Activated naive CD8-positive, alpha-beta T cell treated with anti-CD3 and anti-CD28 coated beads, Interleukin-2, amount 10 ng/mL, durations not matched to agents 7 days and 5 days (primary cell): ENCODE measurements around the gene CHMP4B. TPM values are rescaled to one million over a fixed set of nuclear protein-coding genes. Genes with fewer than 3 reads are reported as not detected.

ENCODE experiments used
- ATAC-seq: fragments of 150-1000 bp; cut with Tn5 transposase; one replicate; pipeline ENCODE4 v1.10.0; 2021; ENCODE audit warnings: low read depth, moderate library complexity
- POLR2A ChIA-PET: fragments of 350-600 bp; sonication (Branson Sonifier 250); formaldehyde crosslinking; loops from one replicate; lab custom pipeline; 2021; ENCODE audit warnings: antibody characterized with exemption; lab: Charles Lee
- DNase-seq: peaks from one replicate; pipeline ENCODE4 v3.0.0; 2021
- H3K27ac Mint-ChIP-seq: one replicate; pipeline ENCODE4 v1.8.0; 2022; ENCODE audit warnings: mild to moderate bottlenecking, mixed read lengths
- H3K27me3 Mint-ChIP-seq: one replicate; pipeline ENCODE4 v1.8.0; 2022; ENCODE audit warnings: mild to moderate bottlenecking, moderate library complexity, mixed read lengths
- H3K36me3 Mint-ChIP-seq: one replicate; pipeline ENCODE4 v1.8.0; 2021; ENCODE audit warnings: mild to moderate bottlenecking, mixed read lengths
- H3K4me1 Mint-ChIP-seq: one replicate; pipeline ENCODE4 v1.8.0; 2021; ENCODE audit warnings: mixed read lengths
- H3K4me3 Mint-ChIP-seq: one replicate; pipeline ENCODE4 v1.8.0; 2022; ENCODE audit warnings: mild to moderate bottlenecking, moderate library complexity, mixed read lengths
- H3K9me3 Mint-ChIP-seq: one replicate; pipeline ENCODE4 v1.8.0; 2021; ENCODE audit warnings: mixed read lengths
- total RNA-seq, 2 experiments: library from RNA; stranded (reverse); gene quantifications; one replicate each; pipeline ENCODE4 v1.2.3, GENCODE V29; 2021

The CHMP4B gene
- total RNA-seq, 2 experiments from 2014 or later = 75.7 to 82.8 TPM

DNA sequence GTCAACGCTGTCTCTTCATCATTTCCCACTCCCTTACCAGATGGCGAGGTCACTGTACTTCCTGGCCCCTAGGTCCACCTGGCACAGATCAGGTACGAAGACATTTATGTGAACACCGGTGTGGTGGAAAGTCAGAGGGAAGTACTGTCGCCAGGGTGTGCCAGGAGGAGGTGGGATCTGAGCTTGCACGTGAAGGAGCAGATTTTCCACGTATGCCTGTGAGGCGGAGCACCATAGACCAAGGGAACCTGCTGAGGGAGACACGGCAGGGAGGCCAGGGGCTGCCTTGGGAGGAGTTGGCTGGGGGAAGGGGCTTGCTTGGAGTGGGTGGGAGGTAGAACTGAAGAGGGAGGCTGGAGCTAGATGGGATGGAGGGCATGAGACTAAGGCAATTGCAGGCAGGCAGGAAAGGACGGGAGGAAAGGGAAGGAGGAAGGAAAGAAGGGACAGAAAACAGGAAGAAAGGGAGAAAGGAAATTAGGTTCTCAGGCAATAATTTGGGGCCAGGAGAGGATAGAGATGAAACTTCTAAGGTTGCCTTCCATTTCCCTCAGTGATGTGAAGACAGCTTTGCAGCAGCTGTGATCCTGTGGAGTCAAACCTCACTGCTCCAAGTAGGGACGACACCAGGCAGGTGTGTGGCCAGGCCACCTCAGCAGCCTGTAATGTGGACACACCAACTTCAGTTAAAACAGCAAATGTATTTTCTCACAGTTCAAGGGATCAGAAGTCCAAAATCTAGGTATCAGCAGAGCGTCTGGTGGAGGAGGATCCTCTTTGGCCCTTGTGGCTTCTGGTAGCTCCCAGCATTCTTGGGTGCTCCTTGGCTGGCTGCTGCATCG is 46.8 kb downstream of the CHMP4B start:
- H3K4me3 Mint-ChIP-seq = peak overlapping the region; percentile 73
- ATAC-seq (no peak), DNase-seq (no peak)
- H3K9me3 Mint-ChIP-seq = no peaks in the 10 kb centered on the region
- peak overlapping the region; percentile 95 for H3K27ac Mint-ChIP-seq
- POLR2A ChIA-PET = interaction anchor here (0.7 to 3.1 kb wide), 8 partner anchors 8 to 255 kb away, joined by 3 to 24 read pairs (median 5); partner anchors contain the start of genes CHMP4B and EIF2S2
- H3K4me1 Mint-ChIP-seq = peaks cover 50% of the 10 kb centered on the region
- no peaks in the 10 kb centered on the region for H3K27me3 Mint-ChIP-seq
- H3K36me3 Mint-ChIP-seq = peaks cover 47% of the 10 kb centered on the region

DNA sequence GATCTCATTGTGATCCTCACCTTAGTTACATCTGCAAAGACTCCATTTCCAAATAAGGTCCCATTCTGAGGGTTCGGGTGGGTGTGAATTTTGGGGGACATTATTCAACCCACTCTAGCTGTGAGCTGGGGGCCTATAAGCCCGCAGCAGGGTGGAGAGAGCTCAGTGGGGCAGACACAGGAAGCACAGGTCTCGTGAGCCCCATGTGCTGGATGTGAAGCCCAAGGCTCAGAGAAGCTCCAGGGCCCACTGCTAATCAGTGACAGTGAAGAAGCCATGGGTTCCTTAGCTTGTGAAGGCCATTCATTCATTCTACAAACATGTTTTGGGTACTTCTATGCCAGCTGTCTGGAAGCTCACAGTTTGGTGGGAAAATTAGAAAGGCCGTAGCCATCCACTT is 47.5 kb downstream of the CHMP4B start:
- Mint-ChIP-seq H3K9me3 (no peaks in the 10 kb centered on the region), H3K4me3 (peak overlapping the region; percentile 73), H3K4me1 (peaks cover 49% of the 10 kb centered on the region), H3K27ac (peak overlapping the region; percentile 95), H3K27me3 (no peaks in the 10 kb centered on the region), H3K36me3 (peaks cover 43% of the 10 kb centered on the region)
- ATAC-seq = peak; percentile 46
- DNase-seq = peak; percentile 42
- POLR2A ChIA-PET = interaction anchor here (0.7 to 3.1 kb wide), 13 partner anchors 9 to 254 kb away, joined by 3 to 24 read pairs (median 4); partner anchors contain the start of genes CHMP4B, EIF2S2 and RALY

DNA sequence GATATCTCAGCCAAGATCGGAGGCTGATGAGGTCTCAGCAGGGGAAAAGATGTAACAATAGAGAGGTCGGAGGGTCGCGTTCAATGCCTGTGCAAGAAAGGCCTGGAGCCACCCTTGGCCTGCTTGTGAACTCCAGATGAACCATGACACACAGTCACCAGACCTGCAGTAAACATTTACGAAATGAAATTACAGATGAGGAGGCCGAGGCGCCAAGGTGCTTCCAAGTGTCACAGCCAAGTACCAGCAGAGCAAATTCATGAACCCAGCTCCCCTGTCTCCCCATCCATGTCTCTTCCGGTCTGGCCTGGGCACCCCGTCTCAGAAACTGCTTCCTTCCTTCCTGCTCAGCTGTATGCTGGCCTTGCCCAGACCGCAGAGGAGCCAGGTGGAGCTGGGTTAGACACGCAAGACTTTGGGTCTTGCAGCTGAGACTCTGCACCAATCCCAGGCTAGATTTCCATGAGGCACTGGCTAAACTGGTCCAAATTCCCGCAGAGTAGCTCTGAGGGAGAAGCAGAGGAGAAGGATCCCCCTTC is 48.1 kb downstream of the CHMP4B start:
- H3K4me1 Mint-ChIP-seq = peaks cover 43% of the 10 kb centered on the region
- H3K27me3 Mint-ChIP-seq = no peaks in the 10 kb centered on the region
- H3K9me3 Mint-ChIP-seq = no peaks in the 10 kb centered on the region
- POLR2A ChIA-PET = interaction anchor here (0.6 to 3.1 kb wide), 12 partner anchors 12 to 270 kb away, joined by 3 to 24 read pairs (median 4); partner anchors contain the start of genes CHMP4B, EIF2S2, RALY and ZNF341
- H3K36me3 Mint-ChIP-seq = peaks cover 38% of the 10 kb centered on the region
- peak overlapping the region; percentile 95 for H3K27ac Mint-ChIP-seq
- peak overlapping the region; percentile 73 for H3K4me3 Mint-ChIP-seq
- peak; percentile 69 for DNase-seq
- ATAC-seq = peak; percentile 82

DNA sequence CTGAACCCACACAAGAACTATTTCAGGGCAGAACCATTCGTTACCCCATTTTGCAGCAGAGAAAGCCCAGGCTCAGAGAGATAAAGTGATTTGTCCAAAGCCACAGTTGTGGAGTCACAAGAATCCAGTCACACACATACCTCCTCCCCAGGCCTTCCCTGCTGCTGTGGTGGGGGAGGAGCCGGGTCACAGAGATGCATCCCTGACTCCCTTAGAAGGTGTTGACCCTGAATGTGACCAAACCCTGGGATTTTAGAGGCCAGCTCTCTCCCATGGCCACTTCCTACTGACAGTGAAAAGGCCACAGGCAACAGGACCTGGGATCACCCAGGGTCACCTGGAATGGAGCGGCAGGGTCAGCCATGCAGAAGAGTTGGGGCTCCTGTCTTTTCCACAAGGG is 48.6 kb downstream of the CHMP4B start:
- POLR2A ChIA-PET = interaction anchor here (0.8 to 3.1 kb wide), 10 partner anchors 22 to 253 kb away, joined by 3 to 24 read pairs (median 4); partner anchors contain the start of genes CHMP4B, EIF2S2, RALY and ZNF341
- ATAC-seq (no peak), DNase-seq (no peak)
- Mint-ChIP-seq H3K27ac (peak overlapping the region; percentile 95), H3K4me1 (peaks cover 39% of the 10 kb centered on the region), H3K4me3 (peak overlapping the region; percentile 73), H3K27me3 (no peaks in the 10 kb centered on the region), H3K9me3 (no peaks in the 10 kb centered on the region), H3K36me3 (peaks cover 33% of the 10 kb centered on the region)

DNA sequence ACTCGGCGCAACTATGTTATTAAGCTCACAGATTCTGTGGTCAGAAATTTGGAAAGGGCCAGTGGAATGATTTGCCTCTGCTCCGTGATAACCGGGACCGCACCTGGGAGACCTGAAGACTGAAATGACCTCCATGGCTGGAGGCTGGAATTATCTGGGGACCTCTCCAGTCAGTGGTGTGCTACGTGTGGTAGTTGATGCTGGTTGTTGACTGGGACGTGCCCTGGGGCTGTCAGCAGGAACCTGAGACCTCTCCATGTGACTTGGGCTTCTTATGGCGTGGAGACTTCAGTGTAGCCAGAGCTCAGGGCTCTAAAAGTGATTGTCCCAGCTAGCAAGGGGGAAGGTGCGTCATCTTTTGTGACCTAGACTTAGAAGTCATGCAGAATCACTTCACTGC is 50.3 kb downstream of the CHMP4B start:
- Mint-ChIP-seq H3K9me3 (no peaks in the 10 kb centered on the region), H3K4me3 (no peak overlapping the region), H3K27ac (no peak overlapping the region), H3K36me3 (peaks cover 21% of the 10 kb centered on the region), H3K4me1 (peaks cover 38% of the 10 kb centered on the region), H3K27me3 (no peaks in the 10 kb centered on the region)
- POLR2A ChIA-PET = no interaction called here
- ATAC-seq (no peak), DNase-seq (no peak)

DNA sequence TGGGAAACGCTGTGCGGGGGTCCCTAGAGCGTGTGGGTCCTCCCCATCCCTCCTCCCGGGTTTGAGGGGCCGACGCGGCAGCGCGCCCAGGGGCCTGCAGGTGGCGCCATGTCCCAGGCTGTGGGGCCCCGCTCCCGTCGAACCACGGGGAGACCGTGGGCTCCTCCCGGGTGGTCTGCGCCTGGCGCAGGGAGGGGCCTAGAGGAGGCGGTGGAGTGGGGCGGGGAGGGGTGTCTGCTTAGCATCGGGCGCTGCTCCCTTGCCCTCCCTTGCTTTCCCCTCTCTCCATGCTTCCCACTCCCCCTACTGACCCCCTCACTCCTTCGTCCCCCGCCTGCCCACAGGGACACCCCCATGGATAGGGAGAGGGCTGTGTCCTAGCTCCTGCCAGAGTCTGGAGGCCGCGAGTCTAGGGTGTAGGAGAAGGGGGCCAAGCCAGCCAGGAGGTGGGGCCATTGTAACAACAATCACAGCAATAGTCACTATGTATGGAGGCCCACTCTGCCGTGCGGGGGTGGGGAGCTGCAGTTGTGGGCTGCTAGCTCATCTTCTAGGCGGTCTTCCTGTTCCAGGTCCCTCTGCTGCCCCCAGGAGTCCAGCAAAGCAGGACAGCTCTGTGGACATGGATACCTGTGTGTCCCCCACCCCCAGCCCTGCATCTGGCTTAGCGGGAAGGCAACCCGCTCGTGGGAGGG is 51.7 kb downstream of the CHMP4B start:
- POLR2A ChIA-PET = interaction anchor here (1.0 to 1.5 kb wide), 3 partner anchors 9 to 250 kb away, joined by 3 to 6 read pairs (median 4); partner anchors contain the start of gene EIF2S2
- Mint-ChIP-seq H3K4me3 (no peak overlapping the region), H3K36me3 (peaks cover 10% of the 10 kb centered on the region), H3K4me1 (peaks cover 31% of the 10 kb centered on the region), H3K9me3 (no peaks in the 10 kb centered on the region), H3K27ac (no peak overlapping the region), H3K27me3 (no peaks in the 10 kb centered on the region)
- DNase-seq (peak; percentile 80), ATAC-seq (peak; percentile 52)

DNA sequence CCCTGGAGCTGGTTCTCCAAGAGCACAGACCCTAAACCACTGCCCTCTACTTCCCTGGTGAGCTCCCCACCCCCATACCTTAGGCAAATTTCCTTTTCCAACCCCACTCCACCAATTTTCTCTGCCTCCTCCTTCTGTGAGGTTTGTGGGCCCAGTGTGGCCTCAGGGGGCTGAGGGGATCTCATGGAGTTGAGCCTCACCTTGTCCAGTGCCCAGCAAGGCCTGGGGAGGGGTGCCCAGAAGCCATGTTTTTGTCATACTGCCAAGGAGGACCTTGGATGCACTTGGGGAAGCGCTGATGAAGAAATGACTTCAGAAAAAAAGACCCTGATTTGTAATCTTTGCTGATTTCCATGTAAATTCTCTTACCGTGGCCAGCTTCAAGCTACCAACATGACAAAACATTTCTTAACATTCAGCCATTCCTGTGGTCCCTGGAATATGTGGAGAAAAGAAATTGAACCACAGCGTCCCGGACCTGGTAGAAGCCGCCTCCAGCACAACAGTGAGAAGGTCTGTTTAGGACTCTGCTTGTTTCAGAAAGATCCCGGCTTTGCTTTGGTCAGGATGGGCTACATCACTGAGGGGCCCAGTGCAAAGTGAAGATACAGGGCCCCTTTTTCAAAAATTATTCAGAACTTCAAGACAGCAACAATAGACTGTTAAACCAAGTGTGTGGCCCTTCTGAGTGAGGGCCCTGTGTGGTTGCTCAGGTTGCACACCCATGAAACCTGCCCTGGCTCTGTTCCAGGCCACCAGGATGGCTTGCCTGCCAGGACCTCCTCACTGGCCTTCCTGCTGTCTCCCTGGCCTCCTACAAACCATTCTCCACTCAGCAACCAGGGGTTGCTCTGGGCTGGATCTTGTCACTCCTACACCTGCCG is 52.5 kb downstream of the CHMP4B start:
- no peak overlapping the region for H3K27ac Mint-ChIP-seq
- H3K4me1 Mint-ChIP-seq = peaks cover 24% of the 10 kb centered on the region
- POLR2A ChIA-PET = interaction anchor here (1.0 to 1.5 kb wide), 3 partner anchors 10 to 249 kb away, joined by 3 to 6 read pairs (median 4); partner anchors contain the start of gene EIF2S2
- DNase-seq = no peak
- H3K36me3 Mint-ChIP-seq = peaks cover 6% of the 10 kb centered on the region
- H3K4me3 Mint-ChIP-seq = no peak overlapping the region
- ATAC-seq = no peak
- no peaks in the 10 kb centered on the region for H3K9me3 Mint-ChIP-seq
- no peaks in the 10 kb centered on the region for H3K27me3 Mint-ChIP-seq

DNA sequence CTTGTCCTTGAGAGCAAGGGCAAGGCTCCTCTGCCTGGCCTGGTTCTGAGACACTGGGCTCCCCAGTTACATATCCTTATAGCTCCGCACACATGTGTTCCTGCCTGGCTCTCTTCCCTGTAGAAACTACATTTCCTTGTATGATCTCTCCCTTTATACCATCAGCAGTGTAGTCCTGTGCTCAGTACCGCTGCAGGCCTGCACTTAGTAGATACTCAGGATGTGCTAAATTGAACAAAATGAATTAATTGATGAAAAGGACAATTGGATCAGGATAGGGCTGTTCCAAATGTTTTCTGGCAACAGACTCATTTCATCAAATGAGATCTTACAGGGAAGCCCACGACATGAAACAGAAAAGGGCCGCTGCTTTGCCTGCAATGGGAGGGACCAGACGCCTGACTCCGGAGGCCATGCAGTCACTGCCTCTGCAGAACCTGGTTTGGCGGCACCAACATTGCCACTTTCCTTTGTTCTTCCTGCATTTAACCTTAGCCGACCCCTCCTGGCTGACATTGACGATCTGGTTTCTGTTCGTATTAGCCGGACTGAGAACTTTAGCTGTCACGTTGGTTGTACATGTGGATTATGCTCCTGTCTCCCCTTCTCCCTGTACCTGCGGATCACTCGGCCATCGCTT is 53.3 kb downstream of the CHMP4B start:
- Mint-ChIP-seq H3K27me3 (no peaks in the 10 kb centered on the region), H3K27ac (peak overlapping the region; percentile 8), H3K9me3 (no peaks in the 10 kb centered on the region), H3K4me1 (peaks cover 16% of the 10 kb centered on the region), H3K36me3 (peaks cover 1% of the 10 kb centered on the region), H3K4me3 (no peak overlapping the region)
- ATAC-seq (no peak), DNase-seq (no peak)
- POLR2A ChIA-PET = no interaction called here

DNA sequence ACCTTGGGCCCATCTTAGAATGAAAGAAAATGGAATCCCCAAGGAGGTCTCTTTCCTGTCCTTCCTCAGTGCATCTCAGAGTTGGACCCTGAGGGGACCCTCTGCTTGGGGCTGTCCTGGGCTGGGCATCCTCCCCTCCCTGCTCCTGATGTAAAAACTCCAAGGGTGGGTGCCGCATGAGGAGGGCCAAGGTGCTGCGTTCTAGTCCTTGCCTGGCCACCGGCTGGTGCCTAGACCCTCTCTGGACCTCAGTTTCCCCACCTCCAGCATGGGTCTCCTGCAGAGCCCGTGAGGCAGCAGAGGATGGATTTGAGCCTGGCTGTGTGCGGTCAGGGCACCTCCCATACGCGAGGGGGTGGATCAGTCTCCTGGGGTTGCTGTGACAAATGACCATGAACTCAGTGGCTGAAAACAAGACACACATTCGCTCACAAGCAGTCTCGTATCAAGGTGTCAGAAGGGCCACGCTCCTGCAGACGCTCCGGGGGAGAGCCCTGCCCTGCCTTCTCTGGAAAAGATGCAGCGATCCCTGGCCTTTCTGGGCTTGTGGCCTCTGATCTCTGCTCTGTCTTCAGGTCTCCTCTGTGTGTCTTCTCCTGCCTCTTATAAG is 54.7 kb downstream of the CHMP4B start:
- H3K4me3 Mint-ChIP-seq = no peak overlapping the region
- no peak overlapping the region for H3K27ac Mint-ChIP-seq
- POLR2A ChIA-PET = no interaction called here
- H3K27me3 Mint-ChIP-seq = no peaks in the 10 kb centered on the region
- peaks cover 12% of the 10 kb centered on the region for H3K4me1 Mint-ChIP-seq
- H3K9me3 Mint-ChIP-seq = no peaks in the 10 kb centered on the region
- ATAC-seq (no peak), DNase-seq (no peak)
- no peaks in the 10 kb centered on the region for H3K36me3 Mint-ChIP-seq

DNA sequence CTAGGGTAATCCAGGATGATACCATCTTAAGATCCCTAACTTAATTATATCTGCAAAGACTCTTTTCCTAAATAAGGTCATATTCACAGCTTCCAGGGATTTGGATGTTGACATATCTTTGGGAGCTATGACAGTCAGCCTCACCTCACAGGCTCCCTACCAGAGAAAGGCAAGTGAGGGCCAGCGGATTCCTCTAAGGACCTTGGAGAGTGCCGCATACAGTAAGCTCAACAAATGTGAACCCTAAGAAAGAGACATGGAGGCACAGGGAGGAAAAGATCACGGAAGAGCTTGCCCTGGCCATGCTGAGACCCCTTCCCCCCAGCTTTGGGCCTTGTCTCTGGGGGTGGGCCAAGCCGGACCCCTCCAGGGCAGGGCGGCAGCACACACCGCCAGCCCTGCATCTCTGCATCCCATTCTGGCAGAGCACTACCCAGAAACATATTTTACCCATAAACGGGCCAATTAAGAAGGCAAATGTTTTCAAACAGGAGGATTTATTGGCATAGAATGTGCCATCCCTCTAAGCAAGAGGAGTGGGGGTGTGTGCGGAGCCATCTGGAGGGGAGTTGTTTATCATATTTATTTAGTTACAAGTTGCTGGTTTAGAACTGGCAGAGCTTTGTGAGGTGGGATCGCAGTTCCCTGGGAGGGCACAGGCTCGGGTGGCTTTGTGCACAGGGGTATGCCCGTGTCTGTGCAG is 55.4 kb downstream of the CHMP4B start:
- Mint-ChIP-seq H3K9me3 (no peaks in the 10 kb centered on the region), H3K36me3 (no peaks in the 10 kb centered on the region), H3K4me1 (peaks cover 11% of the 10 kb centered on the region), H3K27me3 (no peaks in the 10 kb centered on the region), H3K27ac (no peak overlapping the region), H3K4me3 (no peak overlapping the region)
- ATAC-seq (no peak), DNase-seq (no peak)
- POLR2A ChIA-PET = no interaction called here

DNA sequence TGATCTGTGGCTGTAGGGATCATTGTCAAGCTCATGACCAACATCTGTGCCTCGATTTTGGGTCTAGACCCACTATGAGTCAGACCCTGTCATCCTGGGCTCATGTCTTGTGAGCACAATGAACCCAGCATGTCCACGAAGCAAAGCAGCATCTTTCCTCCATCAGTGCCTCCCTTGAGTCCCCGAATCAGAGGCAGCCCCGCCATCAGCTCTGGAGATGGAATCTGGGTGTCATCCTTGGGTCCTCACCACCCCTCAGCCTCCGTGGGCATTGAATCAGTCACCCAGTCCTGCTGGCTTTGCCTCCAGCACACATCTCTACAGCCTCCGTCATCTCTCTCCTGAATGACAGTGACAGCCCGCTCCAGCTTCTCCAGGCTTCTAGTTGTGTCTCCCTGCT is 56.9 kb downstream of the CHMP4B start:
- Mint-ChIP-seq H3K27me3 (no peaks in the 10 kb centered on the region), H3K4me3 (no peak overlapping the region), H3K4me1 (peaks cover 8% of the 10 kb centered on the region), H3K27ac (no peak overlapping the region), H3K9me3 (no peaks in the 10 kb centered on the region), H3K36me3 (no peaks in the 10 kb centered on the region)
- DNase-seq (no peak), ATAC-seq (no peak)
- POLR2A ChIA-PET = no interaction called here
